ENCODE measurements around the gene TSPAN33. TPM values are rescaled to one million over a fixed set of nuclear protein-coding genes. Genes with fewer than 3 reads are reported as not detected.
"Not testable (repeated sequence)": the region's sequence is repeated elsewhere in the genome, so short reads cannot be mapped to it uniquely, and the experiment has no call there.

The TSPAN33 gene
- polyA plus RNA-seq, 4 donors: 0.67 to 12.6 (median 4.7) TPM

- FAIRE-seq (no peak), DNase-seq (no peak)
- peaks cover 0 to 45% (median 0%) of the 10 kb centered on the region in 3 donors for H3K36me3 ChIP-seq (ENCODE audit: control insufficient read depth in 3 of 3, insufficient read depth in 2 of 3, low read depth in 1 of 3, low read length in 3 of 3)
- WGBS, 3 donors: 92 to 95% (median 93%) methylated on average over 10 to 14 of the region's 14 CpGs
- H3K4me3 ChIP-seq (ENCODE audit: low read depth in 1 of 3, low read length in 3 of 3): no peak overlapping the region
- H3K9me3 ChIP-seq (ENCODE audit: control insufficient read depth in 2 of 2, insufficient read depth in 1 of 2, low read depth in 1 of 2, low read length in 1 of 2): peaks cover 0 to 3% of the 10 kb centered on the region in 2 donors
- H3K27me3 ChIP-seq (ENCODE audit: control insufficient read depth in 3 of 3, insufficient read depth in 3 of 3, low read length in 3 of 3): no peaks in the 10 kb centered on the region
- H3K27ac ChIP-seq (ENCODE audit: low read depth in 1 of 3, low read length in 2 of 3): no peak overlapping the region
- H3K4me1 ChIP-seq (ENCODE audit: control insufficient read depth in 3 of 3, insufficient read depth in 2 of 3, low read depth in 1 of 3, low read length in 2 of 3): no peaks in the 10 kb centered on the region
Measured at GRCh38 chr7:129212126-129212525, 67.6 kb downstream of the TSPAN33 start.

DNA sequence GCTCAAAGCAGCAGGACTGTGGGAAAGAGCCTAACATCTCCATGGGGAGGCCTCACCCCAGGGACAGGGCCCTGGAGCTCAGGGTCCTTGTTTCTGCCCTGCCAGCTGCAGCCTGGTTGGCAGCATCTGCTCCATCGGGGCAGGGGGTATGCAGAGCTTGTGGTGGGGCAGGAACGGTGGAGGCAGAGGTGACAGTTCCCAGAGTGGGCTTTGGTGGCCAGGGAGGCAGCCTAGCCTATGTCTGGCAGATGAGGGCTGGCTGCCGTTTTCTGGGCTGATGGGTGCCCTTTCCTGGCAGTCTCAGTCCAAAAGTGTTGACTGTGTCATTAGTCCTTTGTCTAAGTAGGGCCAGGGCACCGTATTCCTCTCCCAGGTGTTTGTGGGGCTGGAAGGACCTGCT is 68.1 kb downstream of the TSPAN33 start:
- Histone ChIP-seq H3K27ac (ENCODE audit: low read depth in 1 of 3, low read length in 2 of 3) (no peak overlapping the region), H3K4me3 (ENCODE audit: low read depth in 1 of 3, low read length in 3 of 3) (no peak overlapping the region), H3K9me3 (ENCODE audit: control insufficient read depth in 2 of 2, insufficient read depth in 1 of 2, low read depth in 1 of 2, low read length in 1 of 2) (peaks cover 0 to 3% of the 10 kb centered on the region in 2 donors), H3K36me3 (ENCODE audit: control insufficient read depth in 3 of 3, insufficient read depth in 2 of 3, low read depth in 1 of 3, low read length in 3 of 3) (peaks cover 0 to 44% (median 0%) of the 10 kb centered on the region in 3 donors), H3K27me3 (ENCODE audit: control insufficient read depth in 3 of 3, insufficient read depth in 3 of 3, low read length in 3 of 3) (no peaks in the 10 kb centered on the region), H3K4me1 (ENCODE audit: control insufficient read depth in 3 of 3, insufficient read depth in 2 of 3, low read depth in 1 of 3, low read length in 2 of 3) (no peaks in the 10 kb centered on the region)
- 83 to 87% (median 85%) methylated on average over 4 of the region's 4 CpGs for WGBS, 3 donors
- FAIRE-seq (no peak), DNase-seq (no peak)

DNA sequence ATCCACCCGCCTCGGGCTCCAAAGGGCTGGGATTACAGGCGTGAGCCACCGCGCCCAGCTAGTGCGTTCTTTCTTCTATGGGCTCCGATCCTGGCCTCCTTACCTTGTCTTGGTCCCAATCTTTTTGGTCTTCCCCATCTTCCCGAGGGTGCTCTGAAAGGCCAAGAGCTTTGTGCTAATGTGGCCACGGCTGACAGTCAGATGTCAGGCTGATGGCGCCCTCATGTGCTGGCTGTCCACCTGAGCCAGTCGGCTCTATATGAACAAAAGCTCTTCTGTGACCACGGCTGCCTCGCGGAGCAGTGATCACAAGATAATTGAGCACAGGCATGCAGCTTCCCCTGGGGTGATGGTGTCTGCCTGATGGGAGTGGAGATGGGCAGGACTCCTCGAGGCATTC is 69.3 kb downstream of the TSPAN33 start:
- FAIRE-seq: no peak
- H3K36me3 ChIP-seq (ENCODE audit: control insufficient read depth in 3 of 3, insufficient read depth in 2 of 3, low read depth in 1 of 3, low read length in 3 of 3): peaks cover 0 to 40% (median 0%) of the 10 kb centered on the region in 3 donors
- 48 to 57% (median 52%) methylated on average over 15 of the region's 15 CpGs for WGBS, 3 donors
- H3K27me3 ChIP-seq (ENCODE audit: control insufficient read depth in 3 of 3, insufficient read depth in 3 of 3, low read length in 3 of 3): no peaks in the 10 kb centered on the region
- H3K4me1 ChIP-seq (ENCODE audit: control insufficient read depth in 3 of 3, insufficient read depth in 2 of 3, low read depth in 1 of 3, low read length in 2 of 3): peaks cover 0 to 2% (median 0%) of the 10 kb centered on the region in 3 donors
- H3K9me3 ChIP-seq (ENCODE audit: control insufficient read depth in 2 of 2, insufficient read depth in 1 of 2, low read depth in 1 of 2, low read length in 1 of 2): peaks cover 0 to 3% of the 10 kb centered on the region in 2 donors
- H3K27ac ChIP-seq (ENCODE audit: low read depth in 1 of 3, low read length in 2 of 3): no peak overlapping the region
- H3K4me3 ChIP-seq (ENCODE audit: low read depth in 1 of 3, low read length in 3 of 3): no peak overlapping the region
- peak in 1 of 2 donors; percentile 20 for DNase-seq

DNA sequence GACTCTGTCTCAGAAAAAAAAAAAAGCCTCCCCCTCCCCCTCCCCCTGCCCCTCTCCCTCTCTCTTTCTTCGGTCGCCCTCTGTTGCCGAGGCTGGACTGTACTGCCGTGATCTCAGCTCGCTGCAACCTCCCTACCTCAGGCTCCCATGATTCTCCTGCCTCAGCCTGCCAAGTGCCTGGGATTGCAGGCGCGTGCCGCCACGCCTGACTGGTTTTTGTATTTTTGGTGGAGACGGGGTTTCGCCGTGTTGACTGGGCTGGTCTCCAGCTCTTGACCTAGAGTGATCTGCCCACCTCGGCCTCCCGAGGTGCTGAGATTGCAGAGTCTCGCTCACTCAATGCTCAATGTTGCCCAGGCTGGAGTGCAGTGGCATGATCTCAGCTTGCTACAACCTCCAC is 71.2 kb downstream of the TSPAN33 start:
- DNase-seq; H3K27me3 ChIP-seq (ENCODE audit: control insufficient read depth in 3 of 3, insufficient read depth in 3 of 3, low read length in 3 of 3); H3K9me3 ChIP-seq (ENCODE audit: control insufficient read depth in 2 of 2, insufficient read depth in 1 of 2, low read depth in 1 of 2, low read length in 1 of 2); H3K4me3 ChIP-seq (ENCODE audit: low read depth in 1 of 3, low read length in 3 of 3); FAIRE-seq; H3K27ac ChIP-seq (ENCODE audit: low read depth in 1 of 3, low read length in 2 of 3); H3K4me1 ChIP-seq (ENCODE audit: control insufficient read depth in 3 of 3, insufficient read depth in 2 of 3, low read depth in 1 of 3, low read length in 2 of 3): not testable (repeated sequence)
- H3K36me3 ChIP-seq (ENCODE audit: control insufficient read depth in 3 of 3, insufficient read depth in 2 of 3, low read depth in 1 of 3, low read length in 3 of 3): peaks cover 0 to 26% (median 0%) of the 10 kb centered on the region in 3 donors
- WGBS, 3 donors: 94 to 98% (median 96%) methylated on average over 15 of the region's 15 CpGs

- FAIRE-seq; DNase-seq; H3K27me3 ChIP-seq (ENCODE audit: control insufficient read depth in 3 of 3, insufficient read depth in 3 of 3, low read length in 3 of 3); H3K9me3 ChIP-seq (ENCODE audit: control insufficient read depth in 2 of 2, insufficient read depth in 1 of 2, low read depth in 1 of 2, low read length in 1 of 2); H3K27ac ChIP-seq (ENCODE audit: low read depth in 1 of 3, low read length in 2 of 3); H3K4me1 ChIP-seq (ENCODE audit: control insufficient read depth in 3 of 3, insufficient read depth in 2 of 3, low read depth in 1 of 3, low read length in 2 of 3); H3K4me3 ChIP-seq (ENCODE audit: low read depth in 1 of 3, low read length in 3 of 3): not testable (repeated sequence)
- H3K36me3 ChIP-seq (ENCODE audit: control insufficient read depth in 3 of 3, insufficient read depth in 2 of 3, low read depth in 1 of 3, low read length in 3 of 3): peaks cover 0 to 21% (median 0%) of the 10 kb centered on the region in 3 donors
- 94 to 96% (median 95%) methylated on average over 33 to 34 of the region's 34 CpGs for WGBS, 3 donors
Measured at GRCh38 chr7:129216101-129216715, 71.7 kb downstream of the TSPAN33 start.

GRCh38 chr7:129216821-129217416 is 72.4 kb downstream of the TSPAN33 start:
- H3K4me1 ChIP-seq (ENCODE audit: control insufficient read depth in 3 of 3, insufficient read depth in 2 of 3, low read depth in 1 of 3, low read length in 2 of 3); H3K9me3 ChIP-seq (ENCODE audit: control insufficient read depth in 2 of 2, insufficient read depth in 1 of 2, low read depth in 1 of 2, low read length in 1 of 2); FAIRE-seq; H3K27me3 ChIP-seq (ENCODE audit: control insufficient read depth in 3 of 3, insufficient read depth in 3 of 3, low read length in 3 of 3); H3K27ac ChIP-seq (ENCODE audit: low read depth in 1 of 3, low read length in 2 of 3); DNase-seq; H3K4me3 ChIP-seq (ENCODE audit: low read depth in 1 of 3, low read length in 3 of 3): not testable (repeated sequence)
- WGBS, 3 donors: 37 to 64% (median 63%) methylated on average over 6 to 8 of the region's 8 CpGs
- H3K36me3 ChIP-seq (ENCODE audit: control insufficient read depth in 3 of 3, insufficient read depth in 2 of 3, low read depth in 1 of 3, low read length in 3 of 3): peaks cover 0 to 14% (median 0%) of the 10 kb centered on the region in 3 donors

DNA sequence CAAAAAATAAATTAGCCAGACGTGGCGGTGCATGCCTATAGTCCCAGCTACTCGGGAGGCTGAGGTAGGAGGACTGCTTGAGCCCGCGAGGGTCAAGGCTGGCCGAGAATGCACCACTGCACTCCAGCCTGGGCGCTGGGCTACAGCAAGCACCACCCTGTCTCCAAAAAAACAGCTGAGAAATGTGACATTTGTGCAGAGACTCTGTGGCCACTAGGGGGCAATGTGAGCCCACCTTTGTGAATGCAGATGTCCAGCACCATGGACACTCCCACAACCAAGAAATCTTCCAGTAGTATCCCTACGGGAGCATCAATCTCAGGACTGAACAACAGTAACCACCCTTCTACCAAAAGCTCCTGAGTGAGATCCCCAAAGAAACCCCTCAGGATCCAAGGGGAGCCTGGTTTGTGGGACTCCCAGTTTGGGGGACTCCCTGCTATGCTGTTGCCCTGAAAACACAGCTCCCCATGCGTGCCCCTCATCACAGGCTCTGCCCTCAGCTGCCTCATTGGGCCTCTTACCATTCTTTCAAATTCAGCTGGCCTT is 74.1 kb downstream of the TSPAN33 start:
- no peaks in the 10 kb centered on the region for H3K36me3 ChIP-seq (ENCODE audit: control insufficient read depth in 3 of 3, insufficient read depth in 2 of 3, low read depth in 1 of 3, low read length in 3 of 3)
- no peak overlapping the region for H3K27ac ChIP-seq (ENCODE audit: low read depth in 1 of 3, low read length in 2 of 3)
- no peak for FAIRE-seq
- WGBS, 3 donors: 10 to 14% (median 12%) methylated on average over 9 of the region's 9 CpGs
- DNase-seq: peak; percentile 84 to 86
- peaks cover 0 to 3% of the 10 kb centered on the region in 2 donors for H3K9me3 ChIP-seq (ENCODE audit: control insufficient read depth in 2 of 2, insufficient read depth in 1 of 2, low read depth in 1 of 2, low read length in 1 of 2)
- no peaks in the 10 kb centered on the region for H3K27me3 ChIP-seq (ENCODE audit: control insufficient read depth in 3 of 3, insufficient read depth in 3 of 3, low read length in 3 of 3)
- H3K4me3 ChIP-seq (ENCODE audit: low read depth in 1 of 3, low read length in 3 of 3): no peak overlapping the region
- peaks cover 0 to 2% (median 0%) of the 10 kb centered on the region in 3 donors for H3K4me1 ChIP-seq (ENCODE audit: control insufficient read depth in 3 of 3, insufficient read depth in 2 of 3, low read depth in 1 of 3, low read length in 2 of 3)

GRCh38 chr7:129219166-129219565 is 74.7 kb downstream of the TSPAN33 start:
- FAIRE-seq; H3K4me1 ChIP-seq (ENCODE audit: control insufficient read depth in 3 of 3, insufficient read depth in 2 of 3, low read depth in 1 of 3, low read length in 2 of 3); H3K36me3 ChIP-seq (ENCODE audit: control insufficient read depth in 3 of 3, insufficient read depth in 2 of 3, low read depth in 1 of 3, low read length in 3 of 3); H3K27ac ChIP-seq (ENCODE audit: low read depth in 1 of 3, low read length in 2 of 3); H3K9me3 ChIP-seq (ENCODE audit: control insufficient read depth in 2 of 2, insufficient read depth in 1 of 2, low read depth in 1 of 2, low read length in 1 of 2); H3K4me3 ChIP-seq (ENCODE audit: low read depth in 1 of 3, low read length in 3 of 3); H3K27me3 ChIP-seq (ENCODE audit: control insufficient read depth in 3 of 3, insufficient read depth in 3 of 3, low read length in 3 of 3); DNase-seq: not testable (repeated sequence)
- 87 to 93% (median 89%) methylated on average over 4 of the region's 4 CpGs for WGBS, 3 donors

Data from small intestine (tissue), 7 donors.